K562 (cell line): ENCODE measurements around the gene GPR108. TPM values are rescaled to one million over a fixed set of nuclear protein-coding genes. Genes with fewer than 3 reads are reported as not detected.

Experiments
- ATAC-seq: fragments of 200-7000 bp; cut with Tn5 transposase; 3 replicates; pipeline ENCODE4 v1.9.1; 2020; ENCODE audit warnings: moderate library complexity
- BruUV-seq: library from RNA; stranded (reverse); fragments of 400-500 nt; replicated peaks from 2 replicates; lab custom pipeline; 2021; lab: Mats Ljungman, UMichigan
- CTCF ChIA-PET: fragments of 300-600 bp; formaldehyde crosslinking; extraction: SDS; loops from one replicate; lab custom pipeline; 2021; ENCODE audit warnings: low intra/inter-chr PET ratio; lab: Yijun Ruan, JAX
- POLR2A ChIA-PET: fragments of 300-600, 350-650 bp; sonication (Branson Sonifier 250); formaldehyde crosslinking; extraction: SDS; loops from one replicate; lab custom pipeline; 2021; ENCODE audit warnings: antibody characterized with exemption, inconsistent platforms; lab: Yijun Ruan, JAX
- DNase-seq, 4 experiments: peaks; one replicate each; pipeline versions ENCODE4 v3.0.0 to v3.0.0-alpha.2; 2011 to 2018; ENCODE audit warnings: low spot score in 3 of 4, mixed read lengths in 3 of 4; ENCODE audit errors: extremely low read depth in 1 of 4
- FAIRE-seq: peaks from 2 replicates; lab custom pipeline; 2011; peaks lifted over from hg19 to GRCh38; lab: Jason Lieb, UNC
- H2AFZ ChIP-seq: 2 replicates; pipeline ENCODE4 v1.6.0; 2011; ENCODE audit warnings: low read depth, low read length, control low read depth, inconsistent platforms
- H3K27ac ChIP-seq: fragments of 200-600 bp; 3 replicates; pipeline ENCODE4 v1.8.0; 2011; ENCODE audit warnings: low read depth, mild to moderate bottlenecking, control low read depth, inconsistent platforms, low read length, moderate library complexity, mixed read lengths; ENCODE audit errors: extremely low read depth
- H3K27me3 ChIP-seq, 2 experiments: fragments of 300-600 bp in 1 of 2; 2 replicates in 1 of 2; 3 replicates in 1 of 2; pipeline versions ENCODE4 v1.6.0 to v1.8.0; 2011; ENCODE audit warnings: inconsistent platforms in 2 of 2, low read length in 2 of 2, mild to moderate bottlenecking in 1 of 2, mixed read lengths in 1 of 2, moderate library complexity in 1 of 2; ENCODE audit not compliant: control insufficient read depth in 2 of 2, insufficient read depth in 2 of 2
- H3K36me3 ChIP-seq: fragments of 300-600 bp; 3 replicates; pipeline ENCODE4 v1.8.0; 2011; ENCODE audit warnings: mild to moderate bottlenecking, low read length, inconsistent platforms; ENCODE audit not compliant: control insufficient read depth, insufficient read depth
- H3K4me1 ChIP-seq, 2 experiments: fragments of 200-600 bp in 1 of 2; replicated peaks in 1 of 2; 2 replicates in 1 of 2; 3 replicates in 1 of 2; pipeline versions ENCODE4 v1.5.1 to v1.8.0; 2011; ENCODE audit warnings: inconsistent platforms in 2 of 2, low read length in 2 of 2, mild to moderate bottlenecking in 1 of 2, mixed read lengths in 1 of 2, moderate library complexity in 1 of 2; ENCODE audit not compliant: control insufficient read depth in 2 of 2, insufficient read depth in 2 of 2
- H3K4me2 ChIP-seq: 2 replicates; pipeline ENCODE4 v1.6.1; 2011; ENCODE audit warnings: low read length, control low read depth, inconsistent platforms, mixed read lengths; ENCODE audit not compliant: insufficient read depth
- H3K4me3 ChIP-seq: fragments of 200-600 bp; sonication (generic), shearing (Covaris generic); 2 replicates; pipeline ENCODE4 v1.5.1; 2016; ENCODE audit warnings: control low read depth, inconsistent platforms
- H3K79me2 ChIP-seq: fragments of 200-600 bp; 3 replicates; pipeline ENCODE4 v1.8.0; 2011; ENCODE audit warnings: low read length, inconsistent platforms; ENCODE audit not compliant: control insufficient read depth, insufficient read depth
- H3K9ac ChIP-seq, 2 experiments: 2 replicates each; pipeline versions ENCODE4 v1.6.0 to v1.6.1; 2011; ENCODE audit warnings: low read depth in 2 of 2, low read length in 2 of 2, control low read depth in 1 of 2, inconsistent platforms in 1 of 2, mild to moderate bottlenecking in 1 of 2, mixed read lengths in 1 of 2; ENCODE audit not compliant: insufficient read depth in 1 of 2
- H3K9me1 ChIP-seq: one replicate; pipeline ENCODE4 v1.6.0; 2011; ENCODE audit warnings: inconsistent platforms, mild to moderate bottlenecking, low read length, moderate library complexity; ENCODE audit not compliant: control insufficient read depth, insufficient read depth
- H3K9me3 ChIP-seq: replicated peaks from 2 replicates; pipeline ENCODE4 v1.5.1; 2011; ENCODE audit warnings: low read depth, low read length, inconsistent platforms; ENCODE audit not compliant: control insufficient read depth, insufficient read depth
- H4K20me1 ChIP-seq: replicated peaks from 2 replicates; pipeline ENCODE4 v1.6.1; 2011; ENCODE audit warnings: low read length, inconsistent platforms, mixed read lengths; ENCODE audit not compliant: control insufficient read depth, insufficient read depth
- CBFA2T3 ChIP-seq: fragments of 450-650 bp; IDR thresholded peaks from 2 replicates; pipeline ENCODE4 v1.6.1; 2017
- CREBBP ChIP-seq: IDR thresholded peaks from one replicate; pipeline ENCODE4 v1.6.1; 2012; ENCODE audit warnings: low read depth, mild to moderate bottlenecking, control low read depth, inconsistent platforms, low read length
- FOS ChIP-seq: IDR thresholded peaks from 3 replicates; pipeline ENCODE4 v1.6.1; 2011; ENCODE audit not compliant: insufficient read length; ENCODE audit errors: extremely low read depth
- HNRNPH1 ChIP-seq: fragments of 200-400 bp; formaldehyde crosslinking; optimal IDR thresholded peaks from 2 replicates; pipeline ENCODE3; 2017; ENCODE audit warnings: low read depth, mild to moderate bottlenecking, low read length, moderate library complexity
- MYC ChIP-seq, 2 experiments: fragments of 250-450 bp in 1 of 2; sonication (Bioruptor Pico) in 1 of 2; IDR thresholded peaks; 2 replicates each; pipeline versions ENCODE4 v1.5.1 to v1.6.1; 2012 to 2021; ENCODE audit warnings: low read depth in 2 of 2, borderline replicate concordance in 1 of 2, improper control_type of control experiment in 1 of 2, low read length in 1 of 2, mild to moderate bottlenecking in 1 of 2, moderate library complexity in 1 of 2
- POLR2B ChIP-seq: fragments of 450-650 bp; IDR thresholded peaks from 2 replicates; pipeline ENCODE4 v1.6.1; 2018; ENCODE audit warnings: low read depth; ENCODE audit not compliant: partially characterized antibody
- PTRF ChIP-seq: fragments of 450-650 bp; IDR thresholded peaks from 2 replicates; pipeline ENCODE4 v1.6.1; 2016; ENCODE audit warnings: mild to moderate bottlenecking, missing genetic modification characterization, missing compliant biosample characterization
- SP1 ChIP-seq: sonication (generic); formaldehyde crosslinking; IDR thresholded peaks from 2 replicates; pipeline ENCODE4 v1.8.1; 2022; ENCODE audit warnings: mild to moderate bottlenecking, missing genetic modification reagents
- SP2 ChIP-seq: IDR thresholded peaks from 2 replicates; pipeline ENCODE4 v1.6.1; 2011; ENCODE audit warnings: mild to moderate bottlenecking, low read depth, low read length, moderate library complexity; ENCODE audit not compliant: poor library complexity, severe bottlenecking; ENCODE audit errors: extremely low read depth
- WGBS: fragments of 100-300 bp; shearing (Covaris generic); methylation state at CpG from one replicate; pipeline ENCODE4 v1.1.6; 2016; ENCODE audit warnings: low coverage, mixed read lengths; ENCODE audit not compliant: insufficient coverage; ENCODE audit errors: missing lambda C conversion rate; 5-methylcytosine and 5-hydroxymethylcytosine counted together
- in situ Hi-C: fragments of 300-500 bp; cut with MboI; formaldehyde crosslinking; loops from 4 replicates; pipeline ENCODE4 v1.15.0; 2018; ENCODE audit warnings: inconsistent platforms, mixed read lengths
- intact Hi-C: fragments of 100-400 bp; cut with micrococcal nuclease; formaldehyde crosslinking; loops from 2 replicates; pipeline ENCODE4 v1.14.2; 2022
- polyA plus RNA-seq, 8 experiments: library from polyadenylated mRNA; depleted of rRNA in 4 of 8; stranded (reverse) in 5 of 8; unstranded in 3 of 8; fragments of >200 nt; fragmentation: Nextera tagmentation in 2 of 8; fragmentation: Illumina TruSeq in 1 of 8; extraction: Ambion mirVana in 2 of 8; extraction: Trizol in 1 of 8; gene quantifications; 2 replicates each; pipeline versions ENCODE4 v1.2.1 to v1.2.3, GENCODE V29; 2011 to 2014; ENCODE audit warnings: inconsistent platforms in 1 of 8, missing spikeins in 1 of 8
- total RNA-seq, 7 experiments: library from RNA; depleted of rRNA in 6 of 7; stranded (reverse); fragments of >200 nt in 6 of 7; fragmentation: Illumina TruSeq in 2 of 7; extraction: Trizol in 2 of 7; gene quantifications; 2 replicates each; pipeline versions ENCODE4 v1.2.1 to v1.2.3, GENCODE V29; 2011 to 2021; ENCODE audit warnings: low replicate concordance in 1 of 7
- TF ChIP-seq, protein P1 (sequence below): fragments of 200-400 bp; formaldehyde crosslinking; IDR thresholded peaks from 2 replicates; pipeline ENCODE4 v1.6.1; 2017; ENCODE audit warnings: mild to moderate bottlenecking, low read depth, low read length, moderate library complexity

Gene GPR108
- total and polyA plus RNA-seq, 9 of the 15 experiments (the other 6 are each of a cell fraction or from before 2014, with no cell fraction given) = 2.4 to 33.2 (median 24.4) TPM

GRCh38 chr19:6711078-6711361 lies 26.4 kb downstream of the GPR108 start:
- no peak for ATAC-seq
- POLR2A ChIA-PET = interaction anchor here (0.6 kb wide), 1 partner anchor 153 kb away, joined by 3 read pairs; no protein-coding TSS in a partner anchor
- no peak for FAIRE-seq

More at GRCh38 chr19:6711078-6711361, 26.4 kb downstream of the GPR108 start:
- H3K27me3 ChIP-seq = peaks cover 7 to 32% of the 10 kb centered on the region in 2 experiments; a peak in 4 of 5 replicates
- 0 out of 2 replicates have a peak, but pooled peaks cover 5% of the 10 kb centered on the region for H4K20me1 ChIP-seq
- no peak overlapping the region for H3K4me2 ChIP-seq
- CTCF ChIA-PET = no interaction called here
- in situ Hi-C loops (no loop called here), intact Hi-C loops (no loop called here)
- 13% methylated on average over 8 of the region's 9 CpGs for WGBS
- TF ChIP-seq SP1 (CRISPR knock-in tag) = no peak
- no peak for TF ChIP-seq MYC (IDR thresholded peaks at IDR 0.05; ENCODE audit: low read depth, low read length)
- no peak for TF ChIP-seq MYC (CRISPR knock-in tag; IDR thresholded peaks at IDR 0.05; ENCODE audit: borderline replicate concordance, low read depth)
- no peak for TF ChIP-seq PTRF
- TF ChIP-seq CBFA2T3 = no peak
- no peak for TF ChIP-seq SP2
- TF ChIP-seq FOS = no peak
- TF ChIP-seq POLR2B = no peak
- no peak for TF ChIP-seq CREBBP
- no peak for TF ChIP-seq HNRNPH1
- TF ChIP-seq, protein P1, sequence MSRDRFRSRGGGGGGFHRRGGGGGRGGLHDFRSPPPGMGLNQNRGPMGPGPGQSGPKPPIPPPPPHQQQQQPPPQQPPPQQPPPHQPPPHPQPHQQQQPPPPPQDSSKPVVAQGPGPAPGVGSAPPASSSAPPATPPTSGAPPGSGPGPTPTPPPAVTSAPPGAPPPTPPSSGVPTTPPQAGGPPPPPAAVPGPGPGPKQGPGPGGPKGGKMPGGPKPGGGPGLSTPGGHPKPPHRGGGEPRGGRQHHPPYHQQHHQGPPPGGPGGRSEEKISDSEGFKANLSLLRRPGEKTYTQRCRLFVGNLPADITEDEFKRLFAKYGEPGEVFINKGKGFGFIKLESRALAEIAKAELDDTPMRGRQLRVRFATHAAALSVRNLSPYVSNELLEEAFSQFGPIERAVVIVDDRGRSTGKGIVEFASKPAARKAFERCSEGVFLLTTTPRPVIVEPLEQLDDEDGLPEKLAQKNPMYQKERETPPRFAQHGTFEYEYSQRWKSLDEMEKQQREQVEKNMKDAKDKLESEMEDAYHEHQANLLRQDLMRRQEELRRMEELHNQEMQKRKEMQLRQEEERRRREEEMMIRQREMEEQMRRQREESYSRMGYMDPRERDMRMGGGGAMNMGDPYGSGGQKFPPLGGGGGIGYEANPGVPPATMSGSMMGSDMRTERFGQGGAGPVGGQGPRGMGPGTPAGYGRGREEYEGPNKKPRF = no peak
- no peaks in the 10 kb centered on the region for H3K36me3 ChIP-seq
- no peak overlapping the region for H3K9ac ChIP-seq
- H2AFZ ChIP-seq = no peak overlapping the region
- no peaks in the 10 kb centered on the region for H3K9me1 ChIP-seq
- H3K4me1 ChIP-seq = peaks cover 0 to 23% of the 10 kb centered on the region in 2 experiments; a peak in 2 of 5 replicates
- no peaks in the 10 kb centered on the region for H3K9me3 ChIP-seq
- H3K27ac ChIP-seq = no peak overlapping the region
- no peak overlapping the region for H3K4me3 ChIP-seq
- H3K79me2 ChIP-seq = no peaks in the 10 kb centered on the region
- no TSS peak for BruUV-seq
- DNase-seq = no peak
